M059J (cell line): ENCODE results near the gene RECQL5. TPM values are rescaled to one million over a fixed set of nuclear protein-coding genes. Genes with fewer than 3 reads are reported as not detected.
A peak's percentile ranks its signal among the peaks of the same experiment; 100 is the strongest.

Source experiments
- DNase-seq: peaks from one replicate; pipeline ENCODE4 v3.0.0-alpha.2; 2012; ENCODE audit warnings: low read depth
- total RNA-seq: library from RNA; depleted of rRNA; stranded (reverse); fragments of >200 nt; shearing (Covaris generic); gene quantifications from 2 replicates; pipeline ENCODE4 v1.2.3, GENCODE V29; 2014

RECQL5 gene
- total RNA-seq, 1 experiment from 2014 or later = 13.1 TPM

GRCh38 chr17:75634376-75634740 lies 32.6 kb downstream of the RECQL5 start:
- no peak for DNase-seq

GRCh38 chr17:75633486-75634375 lies 33.2 kb downstream of the RECQL5 start:
- peak; percentile 93 for DNase-seq

- DNase-seq = peak; percentile 87
Observed at GRCh38 chr17:75632863-75633485, 34.0 kb downstream of the RECQL5 start, which contains the start of gene SMIM5. TSS of gene SMIM5 (plus strand) at chr17:75633434. CDS start at chr17:75640202, 6,768 bp downstream.

GRCh38 chr17:75632428-75632827 lies 34.5 kb downstream of the RECQL5 start:
- DNase-seq = no peak

- DNase-seq = no peak
Observed at GRCh38 chr17:75631353-75631752, 35.6 kb downstream of the RECQL5 start.

GRCh38 chr17:75630071-75630917 lies 36.7 kb downstream of the RECQL5 start:
- no peak for DNase-seq

GRCh38 chr17:75629157-75629556 lies 37.8 kb downstream of the RECQL5 start:
- no peak for DNase-seq

GRCh38 chr17:75628425-75628824 lies 38.5 kb downstream of the RECQL5 start:
- DNase-seq = no peak

- DNase-seq = no peak
Observed at GRCh38 chr17:75627094-75627493, 39.9 kb downstream of the RECQL5 start.

- no peak for DNase-seq
Observed at GRCh38 chr17:75626496-75627038, 40.4 kb downstream of the RECQL5 start.

GRCh38 chr17:75625813-75626486 lies 41.0 kb downstream of the RECQL5 start:
- no peak for DNase-seq

- DNase-seq = no peak
Observed at GRCh38 chr17:75624714-75625345, 42.1 kb downstream of the RECQL5 start.

GRCh38 chr17:75624021-75624420 lies 42.9 kb downstream of the RECQL5 start:
- no peak for DNase-seq

- DNase-seq = no peak
Observed at GRCh38 chr17:75623386-75623785, 43.6 kb downstream of the RECQL5 start.

GRCh38 chr17:75622771-75623273 lies 44.1 kb downstream of the RECQL5 start:
- no peak for DNase-seq

- DNase-seq = no peak
Observed at GRCh38 chr17:75622076-75622475, 44.9 kb downstream of the RECQL5 start.

GRCh38 chr17:75621489-75621888 lies 45.5 kb downstream of the RECQL5 start:
- no peak for DNase-seq

- DNase-seq = peak; percentile 68
Observed at GRCh38 chr17:75619506-75620431, 47.2 kb downstream of the RECQL5 start.

GRCh38 chr17:75617675-75618074 lies 49.3 kb downstream of the RECQL5 start:
- DNase-seq = no peak
